UCSD-AML1 (cell line): ENCODE data around the gene DLG2.

Experiments
- DNase-seq: peaks from one replicate; lab custom pipeline; 2025; ENCODE audit not compliant: unreplicated experiment; lab: John Stamatoyannopoulos, UW

DLG2 gene

DNA sequence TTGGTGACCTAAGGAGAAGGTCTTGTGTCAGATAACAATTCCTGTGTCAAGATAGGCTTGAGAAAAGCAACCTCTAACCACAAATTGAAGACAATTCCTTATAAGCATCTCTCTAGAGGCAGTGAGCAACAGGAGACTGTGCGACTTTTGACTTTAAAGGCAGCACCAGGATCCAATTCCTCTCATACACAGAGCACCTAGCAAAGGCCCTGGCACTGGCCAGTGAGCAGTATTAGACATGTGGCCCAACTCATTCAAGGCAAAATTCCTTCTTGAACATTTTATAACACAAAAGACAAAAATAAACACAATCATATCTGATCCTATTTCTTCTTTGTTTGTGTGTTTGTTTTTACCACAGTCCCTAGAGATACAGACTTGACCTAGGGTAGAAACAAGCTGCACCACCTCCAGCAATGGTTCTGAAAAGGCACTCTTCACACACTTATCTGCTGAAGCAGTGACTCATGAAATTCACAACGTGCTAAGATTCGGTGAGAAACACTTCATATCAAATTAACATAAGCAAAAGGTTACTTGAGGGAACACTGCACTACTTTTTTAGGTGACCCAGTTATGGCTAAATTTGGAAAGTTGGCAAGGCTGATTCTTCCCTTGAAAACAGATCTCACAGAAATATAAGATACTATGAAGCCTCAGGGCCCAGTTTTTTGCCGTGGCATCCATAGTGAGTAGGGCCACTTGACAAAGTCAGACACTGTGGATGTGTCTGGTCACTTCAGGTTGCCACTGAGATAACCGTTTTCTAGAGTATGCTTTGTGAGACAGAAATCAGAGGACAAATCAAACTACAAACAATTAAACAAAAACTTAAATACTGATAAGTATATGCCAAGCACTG, 1018.9 kb downstream of the DLG2 start:
- no peak for DNase-seq

GRCh38 chr11:84594602-84595001, 1032.5 kb downstream of the DLG2 start:
- DNase-seq: no peak

- DNase-seq: no peak
Measured at GRCh38 chr11:84590106-84590505, 1037.0 kb downstream of the DLG2 start.

DNA sequence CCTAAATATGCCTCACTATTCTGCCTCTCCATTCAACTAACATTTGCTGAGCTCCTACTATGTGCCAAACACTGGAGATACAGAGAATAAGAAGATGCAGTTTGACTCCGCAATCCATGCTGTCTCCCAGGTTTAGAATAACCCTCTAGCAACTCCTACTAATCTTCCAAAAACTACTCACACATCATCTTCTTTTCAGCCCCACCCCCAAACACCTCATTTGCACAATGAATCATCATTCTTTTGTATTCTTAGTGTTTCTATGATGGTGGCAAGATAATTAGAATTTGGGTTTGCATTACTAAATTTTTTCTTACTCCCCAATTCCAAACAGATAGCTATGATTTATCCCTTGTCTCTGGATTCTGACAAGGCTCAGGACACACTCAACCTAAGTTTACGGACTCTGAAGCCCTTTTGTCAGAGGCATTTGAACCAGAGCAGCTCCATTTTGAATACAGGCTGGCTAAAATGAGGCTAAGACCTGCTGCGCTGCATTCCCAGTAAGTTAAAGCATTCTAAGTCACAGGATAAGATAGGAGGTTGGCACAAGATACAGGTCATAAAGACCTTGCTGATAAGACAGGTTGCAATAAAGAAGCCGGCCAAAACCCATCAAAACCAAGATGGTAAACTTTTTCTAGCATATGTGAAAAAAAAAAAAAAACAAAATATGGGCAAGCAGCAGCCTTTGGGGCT, 1038.9 kb downstream of the DLG2 start:
- DNase-seq: no peak

DNA sequence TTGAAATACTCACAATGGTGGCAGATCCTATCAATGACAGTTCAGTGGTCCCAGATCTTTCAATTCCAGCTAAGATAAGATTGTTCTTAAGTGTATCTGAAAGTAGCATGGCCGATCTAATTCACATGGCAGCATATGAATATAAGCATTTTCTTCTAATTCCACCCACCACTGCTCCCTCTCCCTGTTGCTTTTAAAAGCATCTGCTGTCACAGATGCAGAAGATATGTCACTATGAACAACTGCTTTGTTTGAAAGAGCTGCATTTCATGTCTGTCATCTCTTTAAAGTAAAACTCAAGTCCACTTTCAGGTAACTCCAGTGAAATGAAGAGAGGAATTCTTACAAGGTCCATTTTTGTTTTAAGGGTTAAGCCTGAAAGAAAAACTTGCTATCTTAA, 1044.0 kb downstream of the DLG2 start:
- DNase-seq: no peak

- no peak for DNase-seq
Measured at GRCh38 chr11:84581083-84581482, 1046.1 kb downstream of the DLG2 start.

GRCh38 chr11:84580428-84580827, 1046.7 kb downstream of the DLG2 start:
- DNase-seq: no peak

- no peak for DNase-seq
Measured at GRCh38 chr11:84573868-84574267, 1053.3 kb downstream of the DLG2 start.

DNA sequence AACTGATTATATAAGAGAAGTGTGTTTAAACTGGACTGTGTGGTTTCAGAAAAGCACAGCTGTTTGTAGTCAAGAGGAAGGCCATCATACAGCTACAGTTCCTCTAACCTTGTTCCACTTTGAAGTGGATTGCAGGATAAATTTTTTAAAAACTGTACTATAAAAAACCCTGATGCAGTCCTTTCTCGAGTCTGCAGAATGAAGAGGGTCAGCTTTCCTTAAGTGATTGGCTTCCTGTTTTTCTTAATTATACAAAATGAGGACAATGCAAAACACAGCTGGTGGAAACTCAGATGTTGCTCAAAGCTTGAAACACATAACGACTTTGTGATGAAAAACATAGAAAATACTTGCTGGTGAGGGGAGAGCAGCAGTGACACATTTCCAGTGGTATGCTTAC, 1060.5 kb downstream of the DLG2 start:
- DNase-seq: no peak

DNA sequence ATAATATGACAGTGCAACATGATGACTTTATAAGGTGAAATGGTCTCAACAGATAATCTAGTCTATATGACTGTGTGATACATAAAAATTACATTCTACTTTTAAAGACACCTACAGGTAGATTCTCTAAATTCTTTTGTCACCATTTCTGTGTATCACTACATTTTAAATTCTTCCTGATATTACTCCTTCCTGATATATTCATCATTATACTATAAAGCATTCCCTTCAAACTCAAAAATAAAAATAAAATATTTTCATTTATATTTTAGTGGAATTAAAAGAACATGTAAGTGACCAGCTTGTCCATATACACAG, 1062.3 kb downstream of the DLG2 start:
- DNase-seq: no peak

- DNase-seq: peak; percentile 8
Measured at GRCh38 chr11:84564180-84564866, 1062.8 kb downstream of the DLG2 start.

- no peak for DNase-seq
Measured at GRCh38 chr11:84563356-84563755, 1063.8 kb downstream of the DLG2 start.

DNA sequence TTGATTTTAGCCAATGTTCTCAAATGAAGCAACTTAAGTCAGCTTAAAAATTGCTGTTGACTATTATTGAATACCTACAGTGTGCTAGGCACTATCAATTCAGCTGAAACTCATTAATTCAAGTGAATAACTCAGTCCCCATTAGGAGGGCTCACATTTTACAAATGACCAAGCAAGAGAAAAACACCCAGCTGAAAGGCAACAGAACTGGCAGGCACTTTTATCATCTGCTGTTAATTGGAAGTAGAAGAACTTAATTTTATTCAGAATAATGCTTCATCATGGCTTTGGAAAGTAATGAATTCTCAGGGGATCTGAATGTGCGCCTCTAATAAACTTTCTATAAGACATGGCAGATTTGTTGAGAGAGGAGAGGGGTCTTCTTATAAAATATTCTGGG, 1066.9 kb downstream of the DLG2 start:
- DNase-seq: no peak

- peak; percentile 12 for DNase-seq
Measured at GRCh38 chr11:84558085-84558905, 1068.8 kb downstream of the DLG2 start.

DNA sequence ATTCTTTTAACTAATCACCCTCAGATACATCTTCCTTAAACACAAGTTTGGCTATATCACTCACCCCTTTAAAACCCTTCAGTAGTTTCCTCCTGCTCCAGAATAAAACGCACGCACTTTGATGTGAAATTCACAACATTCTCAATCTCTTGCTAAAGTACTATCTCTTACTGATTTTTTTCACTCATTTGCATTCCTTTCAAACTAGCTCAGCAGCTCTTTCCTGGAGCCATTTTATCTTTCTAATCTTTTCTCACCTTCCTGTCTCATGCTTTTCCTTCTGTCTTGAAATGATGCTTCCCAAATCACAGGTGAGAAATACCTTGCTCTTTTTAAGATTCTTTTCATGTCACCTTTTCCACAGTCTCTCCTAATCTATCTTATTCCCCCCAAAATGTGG, 1074.4 kb downstream of the DLG2 start:
- DNase-seq: no peak

GRCh38 chr11:84549217-84549616, 1077.9 kb downstream of the DLG2 start:
- no peak for DNase-seq

- no peak for DNase-seq
Measured at GRCh38 chr11:84544566-84544965, 1082.6 kb downstream of the DLG2 start.

DNA sequence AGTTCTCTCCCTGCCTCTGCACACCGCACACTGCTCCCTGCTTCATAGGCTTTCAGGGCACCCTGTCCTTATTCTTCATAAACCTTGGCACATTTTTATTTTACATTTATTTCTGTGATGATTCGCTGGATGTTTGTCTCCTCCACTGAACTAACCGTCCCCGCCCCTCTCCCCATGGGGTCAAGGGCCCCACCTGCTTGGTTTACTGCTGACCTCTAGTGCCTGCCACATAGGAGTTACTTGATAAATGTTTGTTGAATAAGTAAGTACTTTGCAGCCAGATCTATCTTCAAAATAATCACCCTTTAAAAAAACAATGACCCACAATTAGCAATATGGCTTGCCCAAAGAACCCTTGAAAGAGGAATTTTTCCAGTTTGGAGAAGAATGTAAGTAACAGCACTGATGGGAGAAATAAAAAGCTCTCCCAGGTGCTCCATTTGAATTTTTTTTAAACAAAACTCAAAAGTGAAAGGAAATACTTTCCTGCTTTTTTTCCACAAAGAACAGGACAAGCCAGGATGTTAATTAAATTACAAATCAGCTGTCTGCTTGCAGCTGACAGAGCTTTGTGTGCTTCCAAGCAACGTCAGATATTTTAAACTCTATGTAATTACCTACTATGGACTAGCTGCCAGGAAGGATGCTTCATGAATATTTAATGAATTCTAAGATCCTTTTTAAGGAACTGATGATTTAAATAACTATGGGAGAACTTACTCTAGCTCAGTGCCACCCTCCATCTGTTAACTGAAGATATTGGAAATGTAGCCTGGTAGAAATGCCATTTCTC, 1083.6 kb downstream of the DLG2 start:
- no peak for DNase-seq

- DNase-seq: no peak
Measured at GRCh38 chr11:84541731-84542340, 1085.3 kb downstream of the DLG2 start.

DNA sequence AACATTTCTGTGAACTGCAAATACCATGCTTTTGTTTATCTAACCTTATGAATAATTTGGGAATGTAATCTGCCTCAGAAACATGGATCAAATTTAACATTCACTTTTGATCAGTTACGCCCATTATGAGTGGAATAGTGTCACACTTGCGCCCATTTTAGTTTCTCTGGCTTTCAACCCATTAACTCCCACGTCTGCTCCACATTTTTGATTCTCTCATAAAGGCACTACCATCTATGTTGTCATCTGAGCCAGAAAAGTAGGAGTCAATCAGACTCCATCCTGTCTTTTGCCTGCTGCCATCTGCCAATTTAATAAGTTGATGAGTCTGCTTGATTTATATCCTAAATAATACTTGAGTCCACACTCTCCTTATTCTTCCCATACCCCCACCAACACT, 1090.7 kb downstream of the DLG2 start:
- no peak for DNase-seq
